GM12865 (cell line): ENCODE data around the gene EDN2.
A peak's percentile ranks its signal among the peaks of the same experiment; 100 is the strongest.

Experiments used
- DNase-seq: peaks from one replicate; pipeline ENCODE4 v3.0.0; 2010; ENCODE audit warnings: low read depth
- H3K4me3 ChIP-seq: 2 replicates; pipeline ENCODE4 v1.5.1; 2011; ENCODE audit warnings: mild to moderate bottlenecking, low read depth, low read length, control low read depth
- TF ChIP-seq, protein P1 (sequence below): IDR thresholded peaks from 2 replicates; pipeline ENCODE4 v1.5.1; 2011; ENCODE audit warnings: low read length, control low read depth, low read depth, inconsistent platforms; ENCODE audit not compliant: insufficient read depth; ENCODE audit errors: missing control alignments

EDN2 gene

DNA sequence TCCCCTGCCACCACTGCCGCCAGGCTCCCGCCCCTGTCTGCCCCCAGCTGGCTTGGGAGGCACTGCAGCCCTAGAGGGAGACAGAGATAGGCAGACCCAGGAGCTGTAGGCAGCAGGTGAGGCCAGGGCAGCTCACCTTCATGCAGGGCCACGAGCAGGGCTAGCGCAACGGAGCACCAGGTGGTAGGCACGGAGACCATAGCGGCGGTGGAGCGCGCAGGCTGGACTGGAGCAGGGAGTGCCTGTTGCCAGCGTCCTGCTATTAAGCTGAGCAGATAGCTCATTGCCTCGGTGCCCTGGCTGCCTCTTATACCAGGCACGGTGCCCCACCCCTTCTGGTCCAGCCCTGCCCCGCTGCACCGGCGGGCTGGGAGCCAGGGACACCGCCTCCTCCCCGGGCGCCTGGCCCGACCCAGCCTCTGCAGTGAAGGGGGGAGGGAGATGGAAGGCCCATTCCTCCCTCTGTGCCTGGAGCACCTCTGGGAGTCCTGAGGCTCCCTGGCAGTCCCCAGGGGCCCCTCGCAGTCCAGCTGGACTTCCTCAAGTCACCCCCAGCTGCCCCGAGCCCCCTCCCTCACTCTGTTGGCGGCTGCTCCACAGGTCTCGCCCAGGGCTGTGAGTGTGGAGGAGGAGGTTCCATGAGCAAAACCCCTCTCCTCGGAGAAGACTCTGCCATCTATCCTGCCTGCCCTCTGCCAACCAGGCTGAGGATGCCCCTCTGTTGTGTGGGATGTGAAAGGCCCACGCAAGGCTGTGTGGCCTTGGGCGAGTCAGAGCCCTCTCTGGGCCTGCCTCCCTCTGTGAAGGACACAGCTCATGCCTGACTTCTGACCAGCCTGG is at the start of gene EDN2:
EDN2 (minus strand) TSS at position 282 of the 840 bp plus-strand sequence; CDS start at position 200, 82 bp downstream.
- no peak for DNase-seq
- H3K4me3 ChIP-seq, result no peak within 1 kb of the TSS

DNA sequence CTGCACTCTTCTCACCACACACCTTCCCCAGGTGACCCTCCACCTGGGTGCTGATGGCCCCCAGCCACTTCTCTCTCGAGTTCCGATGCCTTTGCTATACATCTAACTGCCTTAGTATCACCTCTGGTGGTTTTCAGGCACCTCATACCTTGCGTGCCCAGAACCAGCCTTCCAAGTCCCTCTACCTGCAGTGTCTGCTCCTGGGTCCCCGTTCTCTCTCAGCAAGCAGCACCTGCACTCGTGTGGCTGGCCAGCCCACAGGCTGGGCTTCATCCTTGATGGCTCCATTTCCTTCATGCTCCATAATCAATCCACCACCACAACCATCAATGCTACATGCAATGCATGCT is 49.2 kb upstream of the EDN2 start:
- no peak overlapping the region for H3K4me3 ChIP-seq
- TF ChIP-seq, protein P1, sequence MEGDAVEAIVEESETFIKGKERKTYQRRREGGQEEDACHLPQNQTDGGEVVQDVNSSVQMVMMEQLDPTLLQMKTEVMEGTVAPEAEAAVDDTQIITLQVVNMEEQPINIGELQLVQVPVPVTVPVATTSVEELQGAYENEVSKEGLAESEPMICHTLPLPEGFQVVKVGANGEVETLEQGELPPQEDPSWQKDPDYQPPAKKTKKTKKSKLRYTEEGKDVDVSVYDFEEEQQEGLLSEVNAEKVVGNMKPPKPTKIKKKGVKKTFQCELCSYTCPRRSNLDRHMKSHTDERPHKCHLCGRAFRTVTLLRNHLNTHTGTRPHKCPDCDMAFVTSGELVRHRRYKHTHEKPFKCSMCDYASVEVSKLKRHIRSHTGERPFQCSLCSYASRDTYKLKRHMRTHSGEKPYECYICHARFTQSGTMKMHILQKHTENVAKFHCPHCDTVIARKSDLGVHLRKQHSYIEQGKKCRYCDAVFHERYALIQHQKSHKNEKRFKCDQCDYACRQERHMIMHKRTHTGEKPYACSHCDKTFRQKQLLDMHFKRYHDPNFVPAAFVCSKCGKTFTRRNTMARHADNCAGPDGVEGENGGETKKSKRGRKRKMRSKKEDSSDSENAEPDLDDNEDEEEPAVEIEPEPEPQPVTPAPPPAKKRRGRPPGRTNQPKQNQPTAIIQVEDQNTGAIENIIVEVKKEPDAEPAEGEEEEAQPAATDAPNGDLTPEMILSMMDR, result no peak
- no peak for DNase-seq

More for the DNA sequence above, at the start of gene EDN2:
- TF ChIP-seq, protein P1, result peak; percentile 28

DNA sequence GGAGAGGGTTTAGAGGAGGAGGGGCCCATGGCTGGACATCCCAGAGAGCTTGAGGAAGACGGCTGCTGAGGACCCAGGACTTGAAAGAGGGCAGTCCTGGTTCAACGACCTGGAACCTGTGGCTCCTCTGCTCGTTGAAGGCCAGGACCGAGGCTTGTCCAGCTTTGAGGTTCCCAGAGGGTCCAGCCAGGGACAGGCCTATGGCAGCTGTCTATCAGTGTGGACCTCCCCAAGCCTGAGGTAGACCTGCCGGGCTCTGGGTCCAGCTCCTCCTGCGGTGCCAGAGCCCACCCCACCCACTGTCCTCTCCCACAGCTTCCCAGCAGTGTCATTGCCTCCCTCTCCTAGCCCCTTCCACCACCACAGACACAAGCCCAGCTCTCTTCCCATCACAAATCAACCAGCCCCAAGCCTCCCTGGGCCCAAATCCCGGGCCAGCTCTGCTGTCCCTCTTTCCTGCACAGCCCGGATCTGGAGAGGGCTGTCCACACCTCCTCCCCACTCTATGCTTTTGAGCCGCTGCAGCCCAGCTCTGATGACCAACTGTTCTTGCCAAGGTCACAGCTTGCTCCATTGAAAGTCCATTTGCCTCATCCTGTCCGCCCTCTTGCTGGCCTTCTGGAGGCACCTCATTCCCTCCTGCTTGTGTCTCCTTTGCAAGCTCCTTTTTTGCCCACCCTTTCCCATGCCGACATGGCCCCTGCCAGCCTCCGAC is 48.7 kb upstream of the EDN2 start:
- TF ChIP-seq, protein P1, result no peak
- no peak for DNase-seq
- no peak overlapping the region for H3K4me3 ChIP-seq

DNA sequence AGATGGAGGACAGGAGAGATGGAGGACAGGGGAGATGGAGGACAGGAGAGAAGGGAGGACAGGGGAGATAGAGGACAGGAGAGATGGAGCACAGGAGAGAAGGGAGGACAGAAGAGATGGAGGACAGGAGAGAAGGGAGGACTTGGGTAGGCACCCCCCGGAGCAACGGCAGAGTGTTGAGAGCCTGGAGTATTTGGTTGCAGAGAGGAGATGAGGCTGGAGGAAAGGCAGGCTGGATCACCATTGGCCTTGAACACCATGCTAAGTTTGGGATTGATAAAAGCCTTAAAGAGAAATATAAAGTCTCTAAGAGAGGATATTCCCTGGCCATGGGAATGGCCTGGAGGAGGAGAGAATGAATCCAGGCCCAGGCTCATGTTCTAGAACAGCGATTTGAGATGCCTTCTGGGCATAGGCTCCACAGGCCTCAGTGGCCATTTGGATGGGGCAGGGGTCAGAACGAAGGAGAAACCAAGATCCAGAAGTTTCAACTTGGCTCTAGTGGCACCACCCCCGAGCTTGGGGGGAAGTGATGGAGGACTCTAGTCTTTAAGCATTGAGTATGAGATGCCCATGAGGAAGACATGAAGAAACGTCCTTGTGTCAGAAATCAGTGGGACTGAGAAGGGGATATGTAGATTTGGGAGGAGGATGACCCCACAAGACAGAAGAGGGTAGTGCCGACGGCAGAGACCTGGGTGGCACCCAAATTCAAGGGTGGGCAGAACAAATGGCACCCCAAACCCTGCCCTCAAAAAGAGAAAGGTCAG is 47.9 kb upstream of the EDN2 start:
- DNase-seq, result no peak
- TF ChIP-seq, protein P1, result no peak
- no peak overlapping the region for H3K4me3 ChIP-seq

DNA sequence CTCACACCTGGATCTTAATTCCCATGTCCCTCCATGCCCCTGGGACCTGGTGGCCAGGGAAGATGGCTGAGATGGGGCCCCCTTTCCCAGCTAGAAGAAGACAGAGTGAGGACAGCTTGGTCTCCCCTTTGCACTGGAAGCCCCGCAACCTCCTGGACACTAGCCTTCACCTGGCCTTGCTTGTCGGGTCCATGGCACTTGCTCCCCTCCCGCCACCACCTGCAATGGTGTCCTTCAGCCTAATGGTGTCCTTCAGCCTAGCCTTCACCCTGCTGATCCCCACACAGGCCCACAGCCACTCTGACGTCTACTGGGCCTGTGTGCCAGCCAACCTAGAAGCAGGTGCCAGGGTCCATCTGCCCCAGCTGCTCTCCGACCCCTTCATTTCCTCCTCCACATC is 45.9 kb upstream of the EDN2 start:
- TF ChIP-seq, protein P1, result no peak
- H3K4me3 ChIP-seq, result no peak overlapping the region
- DNase-seq, result no peak

DNA sequence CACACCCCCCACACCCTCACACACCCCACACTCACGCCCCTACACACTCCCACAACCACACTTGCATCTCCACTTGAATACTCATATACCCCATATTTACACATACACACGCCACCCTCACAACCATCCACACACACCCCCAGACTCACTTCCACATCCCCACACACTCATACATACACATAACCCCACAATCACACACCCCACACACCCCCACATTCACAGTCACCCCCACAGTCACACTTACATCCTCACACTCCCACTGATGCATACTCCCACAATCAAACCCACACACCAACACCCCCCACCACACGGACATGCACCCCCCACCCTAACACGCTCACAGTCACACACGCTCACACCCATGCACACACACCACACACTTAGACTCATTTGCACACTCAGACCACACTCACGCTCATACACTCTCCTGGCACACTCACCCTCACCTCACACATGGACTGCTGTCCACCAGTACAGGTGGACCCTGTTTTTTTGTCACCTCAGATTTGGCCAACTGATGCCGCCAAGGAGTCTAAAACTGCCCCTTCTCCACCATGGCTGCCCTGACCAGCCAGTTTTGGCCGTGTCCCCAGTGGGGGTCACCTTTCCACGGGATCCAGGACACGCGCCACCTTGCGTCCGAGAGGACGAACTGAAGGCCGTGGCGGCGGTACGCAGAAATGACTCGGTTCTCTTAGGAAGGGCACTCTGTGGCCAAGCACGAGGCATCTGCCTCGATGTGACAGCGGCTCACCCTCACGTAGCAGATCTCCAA is 45.3 kb upstream of the EDN2 start:
- no peak overlapping the region for H3K4me3 ChIP-seq
- TF ChIP-seq, protein P1, result no peak
- DNase-seq, result no peak
